ENCODE results near the gene FMO3. TPM values are rescaled to one million over a fixed set of nuclear protein-coding genes. Genes with fewer than 3 reads are reported as not detected.

The FMO3 gene
- total RNA-seq = not detected

DNA sequence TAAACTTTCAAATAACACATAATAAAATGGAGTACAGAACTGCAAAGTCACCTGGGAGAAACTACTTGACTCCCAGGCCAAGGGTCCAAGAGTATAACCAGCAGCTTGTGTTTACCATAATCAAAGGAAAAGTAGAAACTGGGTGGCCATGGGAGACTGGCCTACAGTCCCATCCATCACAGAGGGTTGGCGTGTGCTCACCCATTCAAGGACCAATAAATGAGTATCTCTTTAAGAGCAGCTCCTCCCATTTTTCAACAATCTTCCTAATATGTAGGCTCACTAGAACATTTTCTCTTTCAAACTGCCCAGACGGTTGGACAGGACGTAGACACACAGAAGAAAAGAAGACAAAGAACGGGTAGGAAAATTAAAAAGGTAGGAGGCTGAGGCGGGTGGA lies at the start of gene FMO3:
Gene FMO3 (plus strand): TSS at position 302 of the 400 bp plus-strand sequence. CDS start 1,754 bp downstream, outside the sequence.
- H3K27ac Mint-ChIP-seq = no peak within 1 kb of the TSS
- H3K36me3 Mint-ChIP-seq = no peaks in the 10 kb centered on the region
- DNase-seq (ENCODE audit: low spot score in 2 of 2) (no peak), ATAC-seq (no peak)
- no peaks in the 10 kb centered on the region for H3K9me3 Mint-ChIP-seq

DNA sequence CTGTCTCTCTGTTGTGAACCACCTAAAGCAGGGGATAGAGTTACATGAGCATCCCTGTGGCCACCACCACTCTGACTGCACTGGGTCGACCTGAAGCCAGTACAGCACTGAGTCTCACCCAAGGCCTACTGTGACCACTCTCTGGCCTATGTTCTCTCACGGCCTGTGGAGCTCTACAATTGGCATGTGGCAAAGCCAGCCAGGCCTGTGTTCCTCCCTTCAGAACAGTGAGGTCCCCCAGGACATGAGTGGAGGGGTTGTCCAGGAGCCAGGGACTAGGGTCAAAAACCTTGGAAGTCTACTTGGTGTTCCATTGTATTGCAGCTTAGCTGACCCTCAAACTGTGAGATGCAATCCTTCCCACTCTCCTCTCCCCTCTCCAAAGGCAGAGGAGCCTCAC lies 42.7 kb upstream of the FMO3 start:
- peaks cover 0 to 13% of the 10 kb centered on the region in 2 donors for H3K36me3 Mint-ChIP-seq
- DNase-seq (ENCODE audit: low spot score in 2 of 2) (no peak), ATAC-seq (no peak)
- no peak overlapping the region for H3K27ac Mint-ChIP-seq
- peaks cover 26 to 29% of the 10 kb centered on the region in 2 donors for H3K9me3 Mint-ChIP-seq

DNA sequence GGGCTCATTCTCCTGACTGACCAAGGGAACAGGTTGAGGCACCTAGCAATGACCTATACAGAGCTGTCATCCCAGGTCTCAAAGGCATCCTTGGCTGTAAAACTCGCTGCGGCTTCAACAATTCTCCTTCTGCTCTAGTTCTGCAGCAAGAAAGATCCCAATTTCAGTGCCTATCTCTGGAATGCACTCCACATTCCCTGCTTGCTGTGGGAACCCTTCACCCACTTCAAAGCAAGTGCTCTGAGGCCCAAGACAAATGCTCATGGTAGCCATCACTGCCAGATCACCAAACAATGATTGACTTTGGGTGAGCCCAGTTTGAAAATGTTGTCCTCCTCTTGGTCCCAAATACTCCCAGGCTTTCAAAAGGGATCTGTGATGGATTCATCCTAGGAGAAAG lies 37.7 kb upstream of the FMO3 start:
- Mint-ChIP-seq H3K36me3 (peaks cover 0 to 11% of the 10 kb centered on the region in 2 donors), H3K27ac (no peak overlapping the region), H3K9me3 (peaks cover 11 to 17% of the 10 kb centered on the region in 2 donors)
- no peak for DNase-seq (ENCODE audit: low spot score in 2 of 2)
- no peak for ATAC-seq

DNA sequence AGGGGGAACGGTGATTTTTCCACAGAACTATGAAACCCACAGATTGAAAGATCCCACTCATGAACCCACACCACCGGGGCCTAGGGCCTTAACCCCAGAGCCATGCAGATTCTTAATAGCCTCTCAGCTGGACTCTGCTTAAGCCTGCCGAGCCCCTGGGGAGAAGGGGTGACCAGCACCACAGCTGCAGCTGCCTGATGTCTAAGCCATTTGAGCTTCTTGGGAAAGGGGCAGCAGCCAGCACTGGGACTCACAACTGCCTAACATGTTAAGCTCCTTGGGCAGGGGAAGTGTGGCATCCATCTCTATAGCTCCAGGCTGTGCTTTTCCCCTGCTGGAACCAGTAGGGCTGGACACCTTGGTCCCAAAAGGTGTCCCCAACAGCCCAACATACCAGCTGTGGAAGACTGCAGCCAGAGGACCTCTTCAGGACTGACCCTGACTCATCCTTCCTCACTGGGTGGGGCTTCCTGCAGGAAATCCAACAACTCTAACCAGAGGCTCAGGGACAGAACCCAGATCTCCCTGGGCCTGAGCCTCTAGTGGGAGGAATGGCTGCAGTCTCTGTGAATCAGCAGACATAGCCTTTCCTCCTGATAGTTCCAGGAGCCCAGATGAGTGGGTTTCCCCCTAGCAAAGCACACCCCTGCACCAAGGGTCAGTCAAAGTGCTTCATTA lies 34.6 kb upstream of the FMO3 start:
- ATAC-seq (no peak), DNase-seq (ENCODE audit: low spot score in 2 of 2) (no peak)
- H3K36me3 Mint-ChIP-seq = peaks cover 0 to 5% of the 10 kb centered on the region in 2 donors
- no peak overlapping the region for H3K27ac Mint-ChIP-seq
- H3K9me3 Mint-ChIP-seq = peaks cover 6 to 12% of the 10 kb centered on the region in 2 donors

DNA sequence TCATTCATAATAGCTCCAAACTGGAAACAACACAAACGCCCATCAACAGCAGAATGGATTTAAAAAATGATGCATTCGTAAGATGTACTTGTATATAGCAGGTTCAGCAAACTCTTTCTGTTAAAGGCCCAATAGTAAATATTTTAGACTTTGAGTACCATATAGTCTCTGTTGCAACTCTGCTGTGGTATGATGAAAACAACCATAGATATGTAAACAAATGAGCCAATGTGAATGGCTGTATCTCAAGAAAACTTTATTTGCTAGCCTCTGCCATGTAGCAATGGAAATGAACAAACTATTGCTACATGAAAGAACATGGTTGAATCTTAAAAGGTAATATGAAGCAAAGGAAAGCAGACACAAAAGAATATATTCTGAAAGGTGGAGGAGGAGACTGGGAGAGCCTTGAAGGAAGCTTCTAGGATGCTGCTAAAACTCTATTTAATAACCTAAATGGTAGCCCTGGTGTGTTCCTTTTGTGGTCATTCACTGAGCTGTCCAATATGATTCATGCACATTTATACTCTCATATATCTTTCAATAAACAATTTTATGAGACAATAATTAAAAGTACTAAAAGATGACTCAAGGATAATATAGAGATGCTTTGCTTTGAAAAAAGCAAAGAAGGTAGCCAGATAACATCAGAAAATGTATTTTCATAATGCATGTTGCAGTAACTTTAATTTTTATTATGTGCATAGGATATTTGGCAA lies 29.1 kb upstream of the FMO3 start:
- no peak for ATAC-seq
- Mint-ChIP-seq H3K36me3 (peaks cover 0 to 5% of the 10 kb centered on the region in 2 donors), H3K9me3 (peaks cover 6 to 12% of the 10 kb centered on the region in 2 donors), H3K27ac (no peak overlapping the region)
- DNase-seq (ENCODE audit: low spot score in 2 of 2) = no peak

DNA sequence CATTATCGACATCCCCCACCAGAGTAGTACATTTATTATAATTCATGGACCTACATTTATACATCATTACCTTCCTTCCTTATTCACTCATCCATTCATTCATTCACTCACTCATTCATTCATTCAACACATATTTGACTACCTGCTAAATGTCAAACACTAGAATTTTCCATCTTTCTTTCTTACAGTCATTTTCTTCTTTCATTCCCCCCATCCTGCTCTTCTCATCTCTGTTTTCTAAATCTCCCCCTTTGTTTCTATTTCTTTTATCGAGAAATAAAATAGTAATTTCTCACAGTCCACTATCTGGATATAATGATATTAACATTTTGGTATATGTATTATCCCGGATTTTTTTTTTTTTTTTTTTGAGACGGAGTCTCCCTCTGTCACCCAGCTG lies 27.8 kb upstream of the FMO3 start:
- Mint-ChIP-seq H3K9me3 (peaks cover 0 to 4% of the 10 kb centered on the region in 2 donors), H3K27ac (no peak overlapping the region), H3K36me3 (no peaks in the 10 kb centered on the region)
- no peak for ATAC-seq
- no peak for DNase-seq (ENCODE audit: low spot score in 2 of 2)

DNA sequence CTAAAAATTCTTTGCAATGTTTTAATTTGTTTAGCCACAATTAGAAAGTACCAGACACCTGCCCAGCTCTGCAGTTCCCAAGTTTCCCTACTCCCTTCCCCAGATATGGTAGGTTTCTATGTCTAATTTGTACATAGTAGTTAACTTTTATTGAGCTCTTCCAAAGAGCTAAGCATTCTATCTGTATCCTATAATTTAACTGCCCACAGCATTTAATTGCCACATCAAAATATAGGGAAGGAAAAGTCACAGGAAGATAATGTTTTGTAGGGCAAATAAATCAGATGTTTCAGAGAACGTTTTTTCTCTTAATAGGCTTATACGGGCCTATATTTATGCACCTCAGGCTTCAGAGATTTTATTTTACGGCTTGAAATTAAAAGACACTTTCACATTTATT lies 15.7 kb upstream of the FMO3 start:
- no peaks in the 10 kb centered on the region for H3K36me3 Mint-ChIP-seq
- H3K27ac Mint-ChIP-seq = no peak overlapping the region
- no peak for ATAC-seq
- no peaks in the 10 kb centered on the region for H3K9me3 Mint-ChIP-seq
- DNase-seq (ENCODE audit: low spot score in 2 of 2) = no peak

DNA sequence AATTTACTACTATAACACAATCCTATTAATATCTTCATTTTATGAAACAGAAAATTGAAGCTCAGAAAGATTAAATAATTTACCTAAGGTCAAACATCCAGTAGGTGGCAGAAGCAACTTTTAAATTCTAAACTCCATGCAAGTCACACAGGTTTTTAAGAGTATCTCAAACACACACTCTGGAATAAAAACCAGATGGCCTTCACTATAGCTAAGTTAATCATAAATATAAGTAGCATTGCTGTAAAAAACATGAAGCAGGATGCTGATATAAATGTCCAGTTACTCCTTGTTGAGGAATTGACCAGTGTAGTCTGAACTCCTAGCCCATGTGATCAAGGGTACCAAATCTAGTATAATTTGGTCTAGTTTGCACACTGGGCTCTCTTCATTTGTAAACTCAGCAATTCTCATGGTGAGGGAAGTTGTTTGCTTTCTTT lies 9.4 kb upstream of the FMO3 start:
- Mint-ChIP-seq H3K36me3 (no peaks in the 10 kb centered on the region), H3K27ac (no peak overlapping the region), H3K9me3 (no peaks in the 10 kb centered on the region)
- DNase-seq (ENCODE audit: low spot score in 2 of 2) (no peak), ATAC-seq (no peak)

DNA sequence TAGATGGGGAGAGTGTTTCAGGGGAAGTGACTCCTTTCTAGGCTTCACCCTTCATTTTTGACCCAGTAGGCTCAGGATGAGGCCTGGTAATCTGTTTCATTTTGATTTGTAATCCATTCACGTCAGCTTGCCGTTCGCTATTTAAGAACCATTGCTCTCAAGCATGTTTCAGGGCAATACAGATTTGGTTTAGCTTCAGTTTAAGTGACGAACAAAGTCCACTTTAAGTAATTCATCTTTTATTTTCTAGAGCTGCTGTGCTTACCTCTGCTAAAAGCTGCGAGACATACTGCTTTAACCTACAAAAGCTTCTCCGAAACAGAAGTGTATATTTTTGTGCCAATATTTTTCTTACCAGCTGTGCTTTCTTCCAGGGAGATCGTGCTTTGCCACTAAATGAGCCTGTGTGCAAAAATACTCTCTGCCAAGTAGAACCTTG lies 8.9 kb upstream of the FMO3 start:
- no peak for DNase-seq (ENCODE audit: low spot score in 2 of 2)
- ATAC-seq = no peak
- Mint-ChIP-seq H3K9me3 (no peaks in the 10 kb centered on the region), H3K27ac (no peak overlapping the region), H3K36me3 (no peaks in the 10 kb centered on the region)

DNA sequence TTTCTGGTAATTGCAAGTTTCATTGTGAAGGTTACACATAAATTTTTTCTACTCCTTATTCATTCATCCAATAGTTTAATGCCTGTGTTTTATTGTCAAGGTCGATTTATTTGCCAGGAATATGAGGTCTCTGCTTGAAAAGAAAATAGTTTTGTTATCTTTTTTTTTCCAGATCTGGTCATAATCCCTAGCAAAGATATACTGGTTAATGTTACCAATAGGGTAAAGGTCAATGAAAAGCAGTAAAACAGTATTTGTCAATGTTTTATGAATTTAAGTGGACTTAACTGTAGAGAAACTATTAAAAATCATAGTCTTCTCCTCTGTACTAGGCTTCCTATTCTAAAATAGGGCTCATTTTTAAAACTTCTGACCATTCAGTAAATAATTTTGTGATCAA lies 8.1 kb upstream of the FMO3 start:
- no peaks in the 10 kb centered on the region for H3K9me3 Mint-ChIP-seq
- no peak for ATAC-seq
- no peaks in the 10 kb centered on the region for H3K36me3 Mint-ChIP-seq
- H3K27ac Mint-ChIP-seq = no peak overlapping the region
- no peak for DNase-seq (ENCODE audit: low spot score in 2 of 2)

DNA sequence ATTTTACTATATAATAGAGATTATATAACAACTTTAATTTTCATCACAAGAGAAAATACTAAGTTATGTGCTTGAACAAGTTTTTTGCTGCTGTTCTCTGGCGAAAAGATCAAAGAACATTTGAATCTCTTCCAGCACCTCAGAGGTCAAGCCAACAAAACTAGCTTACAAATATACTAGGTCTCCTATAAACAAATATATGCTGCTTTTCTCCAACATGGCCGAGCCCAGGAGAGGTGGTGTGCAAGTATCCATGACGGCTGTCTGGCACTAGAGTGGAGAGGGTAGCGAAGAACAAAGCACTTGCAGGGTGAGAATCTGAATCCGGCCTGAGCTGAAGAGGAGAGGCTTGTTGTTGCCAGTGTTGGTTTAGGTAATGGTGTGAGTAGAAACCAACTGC lies 7.5 kb upstream of the FMO3 start:
- Mint-ChIP-seq H3K27ac (no peak overlapping the region), H3K36me3 (no peaks in the 10 kb centered on the region), H3K9me3 (no peaks in the 10 kb centered on the region)
- DNase-seq (ENCODE audit: low spot score in 2 of 2) = no peak
- ATAC-seq = no peak

DNA sequence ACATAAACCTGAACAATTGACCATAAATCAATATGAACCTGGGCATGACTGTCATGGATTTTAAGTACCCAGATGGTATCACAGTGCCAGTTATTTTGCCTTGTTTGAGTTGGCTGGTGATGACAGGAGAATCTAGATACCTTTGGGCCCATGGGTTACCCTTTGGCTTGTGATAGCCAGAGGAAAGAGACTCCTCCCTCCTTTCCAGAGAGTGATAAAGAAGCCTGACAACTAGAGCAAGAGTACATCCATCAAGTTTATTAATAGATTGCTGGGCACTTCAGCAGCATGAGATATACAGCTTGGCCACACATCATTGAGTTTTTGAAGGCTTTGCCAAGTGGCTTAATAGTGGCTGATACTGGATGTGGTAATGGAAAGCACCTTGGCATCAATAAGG lies 6.6 kb upstream of the FMO3 start:
- ATAC-seq (no peak), DNase-seq (ENCODE audit: low spot score in 2 of 2) (no peak)
- H3K36me3 Mint-ChIP-seq = no peaks in the 10 kb centered on the region
- H3K9me3 Mint-ChIP-seq = no peaks in the 10 kb centered on the region
- no peak overlapping the region for H3K27ac Mint-ChIP-seq

DNA sequence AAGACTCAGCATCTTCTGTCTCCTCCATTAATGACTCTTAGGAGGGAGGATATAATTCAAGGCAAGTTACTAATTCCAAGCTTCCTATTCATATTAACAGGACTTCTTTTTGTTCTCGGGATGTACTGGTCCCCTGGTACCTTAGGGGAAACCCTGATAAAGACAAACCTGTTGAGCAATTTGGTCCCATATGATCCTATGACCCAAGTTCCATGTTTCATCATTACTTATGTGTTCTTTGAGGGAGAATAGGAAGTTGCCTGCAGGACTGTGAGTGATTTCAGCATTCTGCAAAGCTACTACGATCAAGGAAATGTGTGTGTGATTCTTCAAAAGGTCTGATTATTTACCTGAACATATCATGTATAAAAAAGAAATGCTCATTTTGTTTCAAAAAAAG lies 5.8 kb upstream of the FMO3 start:
- DNase-seq (ENCODE audit: low spot score in 2 of 2) = no peak
- Mint-ChIP-seq H3K9me3 (no peaks in the 10 kb centered on the region), H3K36me3 (no peaks in the 10 kb centered on the region), H3K27ac (no peak overlapping the region)
- ATAC-seq = no peak

DNA sequence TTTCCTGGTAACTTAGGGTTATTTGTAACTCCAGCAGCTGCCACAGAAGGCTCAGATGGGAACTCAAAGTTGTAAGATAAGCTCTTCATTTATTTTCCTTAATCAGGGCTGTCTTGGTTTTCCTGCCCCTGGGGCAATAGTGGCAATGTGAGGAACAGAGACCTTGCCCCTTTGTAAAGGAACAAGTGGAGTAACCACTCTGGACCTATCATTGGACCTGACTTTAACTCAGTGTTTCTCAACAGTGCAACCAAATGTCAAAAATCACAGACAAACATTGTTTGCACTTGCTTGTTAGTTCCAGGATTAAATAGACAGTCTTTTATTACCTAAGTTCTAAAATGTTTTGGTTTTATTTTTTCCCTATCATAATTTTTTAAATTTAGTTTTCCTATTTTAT lies 2.8 kb upstream of the FMO3 start:
- H3K36me3 Mint-ChIP-seq = no peaks in the 10 kb centered on the region
- no peak for DNase-seq (ENCODE audit: low spot score in 2 of 2)
- no peak for ATAC-seq
- H3K27ac Mint-ChIP-seq = no peak overlapping the region
- no peaks in the 10 kb centered on the region for H3K9me3 Mint-ChIP-seq

DNA sequence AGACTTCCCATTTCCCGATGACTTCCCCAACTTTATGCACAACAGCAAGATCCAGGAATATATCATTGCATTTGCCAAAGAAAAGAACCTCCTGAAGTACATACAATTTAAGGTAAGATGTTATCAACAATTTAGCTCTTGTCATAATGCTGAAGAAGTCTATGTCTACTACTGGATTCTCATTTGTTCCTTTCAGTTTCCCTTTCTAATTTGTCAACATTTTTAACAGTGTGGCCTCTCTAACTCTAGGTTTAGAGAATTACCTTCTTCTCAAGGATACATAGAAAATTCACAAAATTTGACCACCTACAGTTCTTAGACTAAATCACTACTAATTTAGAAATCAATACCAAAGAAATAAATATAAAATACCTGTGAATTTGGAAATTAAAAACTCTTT lies 13.2 kb downstream of the FMO3 start:
- Mint-ChIP-seq H3K9me3 (no peaks in the 10 kb centered on the region), H3K27ac (no peak overlapping the region), H3K36me3 (no peaks in the 10 kb centered on the region)
- no peak for ATAC-seq
- no peak for DNase-seq (ENCODE audit: low spot score in 2 of 2)

DNA sequence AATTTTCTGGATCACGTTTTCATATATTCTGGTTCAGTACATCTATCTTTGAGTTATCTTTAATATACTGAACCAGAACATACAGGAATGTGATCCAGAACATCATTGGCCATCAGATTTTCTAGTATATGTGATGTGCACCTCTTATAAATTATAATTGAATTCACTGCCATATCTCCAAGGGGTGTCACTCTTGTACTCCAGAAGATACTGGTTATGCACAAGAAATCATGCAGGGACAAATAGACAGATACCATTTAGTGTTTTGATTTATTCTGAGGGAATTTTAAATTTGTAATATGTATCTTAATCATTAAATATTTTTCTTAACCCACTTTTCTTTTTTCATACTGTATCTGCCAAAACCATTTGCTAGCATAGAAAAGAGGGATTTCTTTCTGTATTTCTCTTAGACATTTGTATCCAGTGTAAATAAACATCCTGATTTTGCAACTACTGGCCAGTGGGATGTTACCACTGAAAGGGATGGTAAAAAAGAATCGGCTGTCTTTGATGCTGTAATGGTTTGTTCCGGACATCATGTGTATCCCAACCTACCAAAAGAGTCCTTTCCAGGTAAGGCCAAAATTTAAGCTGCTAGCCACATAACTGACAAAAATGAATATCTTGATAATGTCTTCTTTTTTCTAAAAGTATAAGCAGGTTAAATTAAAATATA lies 16.7 kb downstream of the FMO3 start:
- ATAC-seq = no peak

DNA sequence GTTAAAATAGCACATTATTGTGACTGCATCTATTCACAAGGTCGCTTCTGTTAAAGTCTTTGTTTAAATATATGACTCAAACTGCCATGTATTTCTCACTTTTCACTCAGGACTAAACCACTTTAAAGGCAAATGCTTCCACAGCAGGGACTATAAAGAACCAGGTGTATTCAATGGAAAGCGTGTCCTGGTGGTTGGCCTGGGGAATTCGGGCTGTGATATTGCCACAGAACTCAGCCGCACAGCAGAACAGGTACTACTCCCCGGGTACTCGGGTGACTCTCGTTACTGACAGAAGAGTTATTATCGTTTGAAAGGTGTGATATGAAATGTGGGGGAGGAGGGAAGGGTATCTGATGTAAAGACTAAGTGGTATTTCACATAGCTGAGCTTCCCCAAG lies 17.3 kb downstream of the FMO3 start:
- no peak for ATAC-seq
- DNase-seq (ENCODE audit: low spot score in 2 of 2) = no peak
- H3K36me3 Mint-ChIP-seq = no peaks in the 10 kb centered on the region
- peaks cover 0 to 5% of the 10 kb centered on the region in 2 donors for H3K9me3 Mint-ChIP-seq
- no peak overlapping the region for H3K27ac Mint-ChIP-seq

More for the DNA sequence above, 16.7 kb downstream of the FMO3 start:
- no peak for DNase-seq (ENCODE audit: low spot score in 2 of 2)
- peaks cover 0 to 5% of the 10 kb centered on the region in 2 donors for H3K9me3 Mint-ChIP-seq
- no peaks in the 10 kb centered on the region for H3K36me3 Mint-ChIP-seq
- no peak overlapping the region for H3K27ac Mint-ChIP-seq
